Caki2 (cell line): ENCODE data around the gene DAZAP1. TPM values are rescaled to one million over a fixed set of nuclear protein-coding genes. Genes with fewer than 3 reads are reported as not detected.

Experiments
- DNase-seq: peaks from one replicate; pipeline ENCODE4 v3.0.0-alpha.2; 2015; ENCODE audit warnings: low read depth
- in situ Hi-C: cut with HindIII; loops from 2 replicates; pipeline ENCODE4 v1.10.0; 2016; ENCODE audit warnings: low sequenced_read_pairs, low pct_unique_long_range_greater_than_20kb, mixed read lengths
- total RNA-seq: library from RNA; depleted of rRNA; stranded (reverse); fragments of >200 nt; shearing (Covaris generic); gene quantifications from 2 replicates; pipeline ENCODE4 v1.2.3, GENCODE V29; 2014; ENCODE audit warnings: low replicate concordance

Gene DAZAP1
- total RNA-seq, 1 experiment from 2014 or later: 97.4 TPM

GRCh38 chr19:1373534-1374249 is 33.7 kb upstream of the DAZAP1 start:
- in situ Hi-C loops: no loop called here
- DNase-seq: no peak

- in situ Hi-C loops: no loop called here
Observed at GRCh38 chr19:1374250-1374577, 33.2 kb upstream of the DAZAP1 start.

GRCh38 chr19:1376415-1376805 is 31.0 kb upstream of the DAZAP1 start:
- in situ Hi-C loops: no loop called here
- DNase-seq: no peak

More at GRCh38 chr19:1374250-1374577, 33.2 kb upstream of the DAZAP1 start:
- no peak for DNase-seq

- in situ Hi-C loops: no loop called here
- no peak for DNase-seq
Observed at GRCh38 chr19:1377176-1377964, 30.0 kb upstream of the DAZAP1 start.

- in situ Hi-C loops: no loop called here
- DNase-seq: no peak
Observed at GRCh38 chr19:1377965-1378785, 29.2 kb upstream of the DAZAP1 start.

DNA sequence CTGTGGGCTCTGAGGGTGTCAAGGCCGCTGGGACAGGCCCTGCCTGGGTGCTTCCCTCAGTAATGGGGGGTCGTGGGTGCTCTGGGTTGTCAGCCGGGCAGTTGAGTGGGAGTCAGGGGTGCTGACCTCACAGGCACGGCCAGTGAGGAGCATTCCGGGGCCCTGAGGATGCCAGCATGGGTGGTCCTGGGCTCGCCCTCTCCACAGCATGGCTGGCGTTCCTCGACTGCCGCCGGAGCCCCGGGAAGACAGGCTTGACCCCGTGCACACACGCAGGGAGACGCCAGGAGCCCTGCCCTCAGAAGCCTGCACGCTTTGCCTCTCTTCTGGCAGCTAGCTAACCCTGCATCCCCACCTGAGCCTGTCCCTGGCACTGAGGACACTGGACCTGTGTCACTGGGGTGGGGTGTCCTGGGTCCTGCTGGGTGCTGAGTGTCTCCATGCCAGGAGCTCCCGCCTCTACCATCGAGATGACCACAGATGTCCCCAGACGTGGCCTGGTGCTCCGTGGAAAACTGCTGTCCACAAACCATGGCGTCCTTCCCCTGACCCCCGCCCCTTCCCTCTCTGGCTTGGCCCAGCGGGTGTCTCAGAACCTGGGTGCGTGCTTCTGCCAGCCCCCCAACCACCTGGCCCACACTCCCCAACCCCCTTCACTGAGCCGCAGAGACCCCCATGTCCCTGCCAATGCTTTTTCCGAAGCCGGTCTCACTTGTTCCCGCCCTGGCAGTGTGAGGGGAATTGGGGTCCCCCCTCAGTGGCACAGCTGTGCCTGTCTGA is 28.1 kb upstream of the DAZAP1 start:
- DNase-seq: no peak
- in situ Hi-C loops: no loop called here

DNA sequence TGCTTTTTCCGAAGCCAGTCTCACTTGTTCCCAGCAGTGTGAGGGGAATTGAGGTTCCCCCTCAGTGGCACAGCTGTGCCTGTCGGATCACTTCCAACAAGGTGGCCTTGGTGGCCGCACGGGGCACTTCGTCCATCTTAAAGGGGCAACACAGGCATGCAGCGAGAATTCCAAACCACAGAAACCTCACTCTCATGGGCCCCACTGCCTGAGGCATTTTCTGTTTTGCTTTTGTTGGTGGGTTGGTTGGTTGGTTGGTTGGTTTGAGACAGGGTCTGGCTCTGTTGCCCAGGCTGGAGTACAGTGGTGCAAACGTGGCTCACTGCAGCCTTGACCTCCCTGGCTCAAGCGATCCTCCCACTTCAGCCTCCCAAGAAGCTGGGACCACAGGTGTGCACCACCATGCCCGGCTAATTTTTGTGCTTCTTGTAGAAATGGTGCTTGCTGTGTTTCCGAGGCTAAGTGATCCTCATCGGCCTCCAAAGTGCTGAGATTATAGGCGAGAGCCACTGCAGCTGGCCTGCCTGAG is 27.4 kb upstream of the DAZAP1 start:
- in situ Hi-C loops: no loop called here
- DNase-seq: no peak

GRCh38 chr19:1382250-1382649 is 25.1 kb upstream of the DAZAP1 start:
- no peak for DNase-seq
- in situ Hi-C loops: no loop called here

GRCh38 chr19:1383017-1383311 is 24.4 kb upstream of the DAZAP1 start:
- in situ Hi-C loops: no loop called here
- DNase-seq: no peak

GRCh38 chr19:1383312-1384084 is 23.9 kb upstream of the DAZAP1 start, which contains the start of gene NDUFS7:
NDUFS7 (plus strand) TSS chr19:1383907; CDS start chr19:1383927, 20 bp downstream.
- peak; percentile 71 for DNase-seq
- in situ Hi-C loops: no loop called here

GRCh38 chr19:1384085-1384462 is 23.3 kb upstream of the DAZAP1 start:
- in situ Hi-C loops: no loop called here

DNA sequence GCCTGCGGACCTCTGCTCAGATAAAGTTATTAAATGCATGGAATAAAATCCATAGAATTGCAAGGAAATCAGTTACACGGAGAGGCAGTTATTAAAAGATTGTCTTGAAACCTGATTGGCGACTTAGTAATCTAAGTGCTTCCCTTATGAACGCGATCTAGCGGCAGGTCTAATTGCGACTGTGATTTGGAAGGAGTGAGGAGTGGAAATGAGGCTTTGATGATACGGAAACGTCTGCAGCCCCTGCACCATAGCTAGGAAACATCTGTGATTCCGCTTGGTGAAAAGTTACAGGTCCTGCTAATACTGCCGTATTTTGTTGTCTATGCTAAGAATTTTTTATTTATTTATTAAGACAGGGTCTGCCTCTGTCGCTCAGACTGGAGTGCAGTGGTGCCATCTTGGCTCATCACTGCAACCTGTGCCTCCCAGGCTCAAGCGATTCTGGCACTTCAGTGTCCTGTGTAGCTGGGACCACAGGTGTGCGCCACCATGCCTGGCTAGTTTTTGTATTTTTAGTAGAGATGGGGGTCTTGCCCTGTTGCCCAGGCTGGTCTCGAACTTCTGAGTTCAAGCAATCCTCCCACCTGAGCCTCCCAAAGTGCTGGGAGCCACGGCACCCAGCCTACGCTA is 22.8 kb upstream of the DAZAP1 start:
- in situ Hi-C loops: no loop called here
- no peak for DNase-seq

More at GRCh38 chr19:1384085-1384462, 23.3 kb upstream of the DAZAP1 start:
- no peak for DNase-seq

DNA sequence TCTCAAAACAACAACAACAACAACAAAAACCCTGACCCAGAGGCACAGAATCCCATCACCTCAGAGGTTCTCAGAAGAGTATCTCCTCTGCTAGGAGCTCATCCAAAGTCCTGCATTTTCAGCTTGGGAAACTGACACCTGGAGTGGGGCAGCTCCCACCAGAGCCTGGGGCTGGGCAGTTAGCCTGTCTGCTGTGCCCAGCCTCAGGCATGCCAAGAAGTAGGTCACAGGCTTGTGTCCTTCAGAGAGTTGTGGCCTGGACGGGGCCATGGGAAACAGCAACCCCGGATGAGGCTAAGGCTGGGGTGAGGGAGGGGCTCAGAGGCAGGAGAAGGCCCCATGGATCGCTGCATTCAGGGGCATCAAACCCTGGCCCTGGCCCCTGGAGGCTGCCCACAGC is 21.6 kb upstream of the DAZAP1 start:
- in situ Hi-C loops: no loop called here
- DNase-seq: no peak

- no peak for DNase-seq
- in situ Hi-C loops: no loop called here
Observed at GRCh38 chr19:1386945-1387683, 20.3 kb upstream of the DAZAP1 start.

- in situ Hi-C loops: no loop called here
- DNase-seq: no peak
Observed at GRCh38 chr19:1387684-1388636, 19.4 kb upstream of the DAZAP1 start.
